ENCODE data around the gene WNT3A. TPM values are rescaled to one million over a fixed set of nuclear protein-coding genes. Genes with fewer than 3 reads are reported as not detected.

The WNT3A gene
- total and polyA plus RNA-seq, 9 of the 15 experiments (the other 6 are each of a cell fraction or from before 2014, with no cell fraction given): not detected

DNA sequence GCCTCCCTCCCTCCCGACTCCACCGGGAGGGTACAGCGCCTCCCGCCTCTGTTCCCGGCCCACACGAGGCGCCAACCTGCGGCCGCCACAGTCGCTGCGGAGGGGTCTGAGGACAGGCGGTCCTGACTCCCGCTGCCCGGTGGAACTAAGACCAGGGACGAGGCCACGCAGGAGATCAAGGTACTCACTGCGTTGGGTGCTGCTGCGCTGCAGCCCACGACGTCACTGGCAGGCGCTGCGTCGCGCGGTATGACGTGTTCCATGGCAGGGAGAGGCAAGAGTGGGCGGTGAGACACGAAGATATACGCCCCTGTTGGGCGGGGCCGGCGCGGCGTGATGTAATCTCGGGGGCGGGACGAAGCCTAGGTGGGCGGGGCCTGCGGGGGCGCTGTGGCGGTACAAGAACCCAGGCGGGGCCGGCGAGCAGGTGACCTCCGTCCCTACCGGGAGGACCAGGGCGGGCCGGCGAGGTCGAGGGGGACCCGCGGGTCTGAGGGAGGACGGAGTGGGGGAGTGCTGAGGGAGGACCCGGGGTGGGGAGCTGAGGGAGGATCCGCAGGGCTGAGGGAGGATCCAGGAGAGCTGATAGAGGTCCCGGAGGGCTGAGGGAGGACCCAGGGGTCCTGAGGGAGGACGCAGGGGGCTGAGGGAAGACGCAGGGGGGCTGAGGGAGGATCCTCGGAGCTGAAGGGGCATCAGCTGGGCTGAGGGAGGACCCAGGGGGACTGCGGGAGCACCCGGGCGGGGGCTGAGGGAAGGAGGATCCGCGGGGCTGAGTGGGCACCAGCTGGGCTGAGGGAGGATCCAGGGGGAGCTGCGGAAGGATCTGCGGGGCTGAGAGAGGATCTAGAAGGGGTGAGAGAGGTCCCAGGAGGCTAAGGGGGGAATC lies 102.5 kb downstream of the WNT3A start, which contains the start of gene MRPL55 (continued):
- TF ChIP-seq, protein P1, sequence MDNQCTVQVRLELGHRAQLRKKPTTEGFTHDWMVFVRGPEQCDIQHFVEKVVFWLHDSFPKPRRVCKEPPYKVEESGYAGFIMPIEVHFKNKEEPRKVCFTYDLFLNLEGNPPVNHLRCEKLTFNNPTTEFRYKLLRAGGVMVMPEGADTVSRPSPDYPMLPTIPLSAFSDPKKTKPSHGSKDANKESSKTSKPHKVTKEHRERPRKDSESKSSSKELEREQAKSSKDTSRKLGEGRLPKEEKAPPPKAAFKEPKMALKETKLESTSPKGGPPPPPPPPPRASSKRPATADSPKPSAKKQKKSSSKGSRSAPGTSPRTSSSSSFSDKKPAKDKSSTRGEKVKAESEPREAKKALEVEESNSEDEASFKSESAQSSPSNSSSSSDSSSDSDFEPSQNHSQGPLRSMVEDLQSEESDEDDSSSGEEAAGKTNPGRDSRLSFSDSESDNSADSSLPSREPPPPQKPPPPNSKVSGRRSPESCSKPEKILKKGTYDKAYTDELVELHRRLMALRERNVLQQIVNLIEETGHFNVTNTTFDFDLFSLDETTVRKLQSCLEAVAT (IDR thresholded peaks at IDR 0.05): peak in 1 of 2 experiments; percentile 95; a peak in 2 of 4 replicates
- TF ChIP-seq BRD9 (IDR thresholded peaks at IDR 0.05; ENCODE audit: low read depth, partially characterized antibody): no peak
- TF ChIP-seq HSF4 (CRISPR knock-in tag; IDR thresholded peaks at IDR 0.05; ENCODE audit: borderline replicate concordance): no peak
- TF ChIP-seq, protein P2, sequence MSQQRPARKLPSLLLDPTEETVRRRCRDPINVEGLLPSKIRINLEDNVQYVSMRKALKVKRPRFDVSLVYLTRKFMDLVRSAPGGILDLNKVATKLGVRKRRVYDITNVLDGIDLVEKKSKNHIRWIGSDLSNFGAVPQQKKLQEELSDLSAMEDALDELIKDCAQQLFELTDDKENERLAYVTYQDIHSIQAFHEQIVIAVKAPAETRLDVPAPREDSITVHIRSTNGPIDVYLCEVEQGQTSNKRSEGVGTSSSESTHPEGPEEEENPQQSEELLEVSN (IDR thresholded peaks at IDR 0.05; ENCODE audit: borderline replicate concordance in 1 of 2, extremely low read depth in 1 of 2, insufficient read depth in 1 of 2, insufficient read length in 1 of 2, low read depth in 1 of 2, low read length in 1 of 2, poor library complexity in 1 of 2, severe bottlenecking in 1 of 2): peak; percentile 33 to 84
- no peak for TF ChIP-seq NCOA1 (IDR thresholded peaks at IDR 0.05; ENCODE audit: low read depth)
- no peak for TF ChIP-seq TCFL5 (CRISPR knock-in tag; conservative IDR thresholded peaks at IDR 0.05)
- no peak for TF ChIP-seq ADNP (tag; IDR thresholded peaks at IDR 0.05)
- no peak for TF ChIP-seq ZNF146 (CRISPR knock-in tag; IDR thresholded peaks at IDR 0.05; ENCODE audit: unreplicated experiment)
- TF ChIP-seq JUNB (CRISPR knock-in tag; conservative IDR thresholded peaks at IDR 0.05): no peak; the same call in 1 of the 2 replicates
- no peak for TF ChIP-seq TCF7L2 (IDR thresholded peaks at IDR 0.05; ENCODE audit: low read depth, low read length)
- no peak for TF ChIP-seq ZNF436 (CRISPR knock-in tag; IDR thresholded peaks at IDR 0.05)
- peak; percentile 99 for TF ChIP-seq ZNF263 (CRISPR knock-in tag; IDR thresholded peaks at IDR 0.05; ENCODE audit: borderline replicate concordance)
- TF ChIP-seq ZFX (CRISPR knock-in tag; IDR thresholded peaks at IDR 0.05): peak; percentile 76
- TF ChIP-seq RBM15 (IDR thresholded peaks at IDR 0.05; ENCODE audit: insufficient read depth, low read length): no peak
- 0 out of 2 replicates have a peak, but pooled peaks have one; percentile 59 for TF ChIP-seq SMARCE1 (IDR thresholded peaks at IDR 0.05)
- 0 out of 4 replicates have a peak, but pooled peaks of 1 of the 2 experiments have one; percentile 17 for TF ChIP-seq KDM4B (IDR thresholded peaks at IDR 0.05; ENCODE audit: borderline replicate concordance in 2 of 2, low read depth in 1 of 2)
- TF ChIP-seq ZNF431 (CRISPR knock-in tag; IDR thresholded peaks at IDR 0.05): 0 out of 2 replicates have a peak, but pooled peaks have one; percentile 62
- no peak for TF ChIP-seq CHCHD3 (CRISPR knock-in tag; IDR thresholded peaks at IDR 0.05)
- TF ChIP-seq, protein P3, sequence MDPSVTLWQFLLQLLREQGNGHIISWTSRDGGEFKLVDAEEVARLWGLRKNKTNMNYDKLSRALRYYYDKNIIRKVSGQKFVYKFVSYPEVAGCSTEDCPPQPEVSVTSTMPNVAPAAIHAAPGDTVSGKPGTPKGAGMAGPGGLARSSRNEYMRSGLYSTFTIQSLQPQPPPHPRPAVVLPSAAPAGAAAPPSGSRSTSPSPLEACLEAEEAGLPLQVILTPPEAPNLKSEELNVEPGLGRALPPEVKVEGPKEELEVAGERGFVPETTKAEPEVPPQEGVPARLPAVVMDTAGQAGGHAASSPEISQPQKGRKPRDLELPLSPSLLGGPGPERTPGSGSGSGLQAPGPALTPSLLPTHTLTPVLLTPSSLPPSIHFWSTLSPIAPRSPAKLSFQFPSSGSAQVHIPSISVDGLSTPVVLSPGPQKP (CRISPR knock-in tag; IDR thresholded peaks at IDR 0.05): no peak
- TF ChIP-seq PML (IDR thresholded peaks at IDR 0.05; ENCODE audit: low read length): peak; percentile 84
- TF ChIP-seq, protein P4, sequence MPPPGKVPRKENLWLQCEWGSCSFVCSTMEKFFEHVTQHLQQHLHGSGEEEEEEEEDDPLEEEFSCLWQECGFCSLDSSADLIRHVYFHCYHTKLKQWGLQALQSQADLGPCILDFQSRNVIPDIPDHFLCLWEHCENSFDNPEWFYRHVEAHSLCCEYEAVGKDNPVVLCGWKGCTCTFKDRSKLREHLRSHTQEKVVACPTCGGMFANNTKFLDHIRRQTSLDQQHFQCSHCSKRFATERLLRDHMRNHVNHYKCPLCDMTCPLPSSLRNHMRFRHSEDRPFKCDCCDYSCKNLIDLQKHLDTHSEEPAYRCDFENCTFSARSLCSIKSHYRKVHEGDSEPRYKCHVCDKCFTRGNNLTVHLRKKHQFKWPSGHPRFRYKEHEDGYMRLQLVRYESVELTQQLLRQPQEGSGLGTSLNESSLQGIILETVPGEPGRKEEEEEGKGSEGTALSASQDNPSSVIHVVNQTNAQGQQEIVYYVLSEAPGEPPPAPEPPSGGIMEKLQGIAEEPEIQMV (tag; conservative IDR thresholded peaks at IDR 0.05; ENCODE audit: low read depth): no peak
- TF ChIP-seq ZNF175 (CRISPR knock-in tag; IDR thresholded peaks at IDR 0.05; ENCODE audit: low read depth): no peak
- TF ChIP-seq MCM5 (IDR thresholded peaks at IDR 0.05; ENCODE audit: low read depth): no peak
